ENCODE results near the gene ZNF182.
"Not testable (repeated sequence)": the region's sequence is repeated elsewhere in the genome, so short reads cannot be mapped to it uniquely, and the experiment has no call there.

DNA sequence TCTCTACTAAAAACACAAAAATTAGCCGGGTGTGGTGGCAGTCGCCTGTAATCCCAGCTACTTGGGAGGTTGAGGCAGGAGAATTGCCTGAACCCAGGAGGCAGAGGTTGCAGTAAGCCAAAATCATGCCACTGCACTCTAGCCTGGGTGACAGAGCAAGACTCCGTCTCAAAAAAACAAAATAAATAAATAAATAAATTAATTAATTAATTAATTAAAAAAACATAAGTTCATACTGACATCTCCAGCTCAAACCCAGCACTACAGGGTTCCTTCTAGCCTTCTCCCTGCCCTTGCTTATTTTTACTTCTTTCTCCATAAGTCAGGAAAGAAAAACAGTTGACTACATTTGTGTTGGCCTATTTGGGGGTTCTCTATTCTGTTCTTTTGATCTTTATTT is 71.8 kb downstream of the ZNF182 start:
- not testable (repeated sequence) for TF ChIP-seq POLR2A, CTCF (IDR thresholded peaks at IDR 0.05)
